ENCODE results near the gene SRRM2. TPM values are rescaled to one million over a fixed set of nuclear protein-coding genes. Genes with fewer than 3 reads are reported as not detected.

Gene SRRM2
- total RNA-seq, 6 experiments from 2014 or later = 111 to 419 (median 289) TPM

GRCh38 chr16:2708290-2708639, 44.2 kb upstream of the SRRM2 start:
- ATAC-seq (no peak), DNase-seq (no peak)
- no peak overlapping the region for H3K4me3 ChIP-seq
- WGBS (ENCODE audit: insufficient coverage, low coverage, low lambda C conversion rate, missing lambda C conversion rate) = 100% methylated on average over 6 of the region's 14 CpGs
- H3K4me1 ChIP-seq = peaks cover 0 to 8% (median 3%) of the 10 kb centered on the region in 4 donors
- peaks cover 0 to 25% (median 8%) of the 10 kb centered on the region in 4 donors for H3K36me3 ChIP-seq
- intact Hi-C loops (cut with DNase I) = no loop called here
- H3K27me3 ChIP-seq = no peaks in the 10 kb centered on the region
- no peak for TF ChIP-seq CTCF (IDR thresholded peaks at IDR 0.05)
- no peak overlapping the region for H3K27ac ChIP-seq
- no peaks in the 10 kb centered on the region for H3K9me3 ChIP-seq

GRCh38 chr16:2708955-2709587, 43.4 kb upstream of the SRRM2 start:
- 91% methylated on average over 12 of the region's 22 CpGs for WGBS (ENCODE audit: insufficient coverage, low coverage, low lambda C conversion rate, missing lambda C conversion rate)
- H3K27me3 ChIP-seq = no peaks in the 10 kb centered on the region
- H3K36me3 ChIP-seq = peaks cover 0 to 25% (median 8%) of the 10 kb centered on the region in 4 donors
- H3K9me3 ChIP-seq = no peaks in the 10 kb centered on the region
- intact Hi-C loops (cut with DNase I) = no loop called here
- H3K4me1 ChIP-seq = peaks cover 0 to 1% (median 0%) of the 10 kb centered on the region in 4 donors
- no peak overlapping the region for H3K4me3 ChIP-seq
- peak in 1 of 3 donors; percentile 17 for DNase-seq
- TF ChIP-seq POLR2A (IDR thresholded peaks at IDR 0.05) (no peak), CTCF (IDR thresholded peaks at IDR 0.05) (no peak)
- no peak overlapping the region for H3K27ac ChIP-seq
- no peak for ATAC-seq

DNA sequence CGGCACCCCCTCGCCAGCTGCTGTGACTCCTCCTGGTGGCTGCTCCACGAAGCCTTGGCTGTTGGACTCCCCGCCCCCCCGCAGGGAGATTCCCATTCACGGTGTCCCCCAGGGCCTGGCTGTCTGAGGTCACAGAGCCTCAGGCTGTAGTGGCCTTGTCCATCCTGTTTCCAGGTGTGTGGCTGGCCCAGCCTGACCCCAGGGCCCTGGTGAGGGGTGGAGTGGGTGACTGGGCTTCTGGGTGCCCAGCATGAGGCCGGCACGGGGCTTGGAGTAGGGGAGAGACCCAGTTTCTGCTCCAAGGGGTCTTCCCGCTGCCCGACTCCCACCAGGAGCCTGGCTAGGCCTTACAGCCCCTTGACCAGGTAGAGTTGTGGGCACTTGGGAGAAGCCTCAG, 42.9 kb upstream of the SRRM2 start:
- no peaks in the 10 kb centered on the region for H3K4me1 ChIP-seq
- intact Hi-C loops (cut with DNase I) = no loop called here
- DNase-seq (peak in 1 of 3 donors; percentile 11), ATAC-seq (no peak)
- H3K27ac ChIP-seq = no peak overlapping the region
- H3K9me3 ChIP-seq = no peaks in the 10 kb centered on the region
- peaks cover 0 to 24% (median 8%) of the 10 kb centered on the region in 4 donors for H3K36me3 ChIP-seq
- no peak overlapping the region for H3K4me3 ChIP-seq
- TF ChIP-seq POLR2A (IDR thresholded peaks at IDR 0.05) (no peak), CTCF (IDR thresholded peaks at IDR 0.05) (no peak)
- H3K27me3 ChIP-seq = no peaks in the 10 kb centered on the region
- no CpG with 5 or more reads among the region's 10 CpGs for WGBS (ENCODE audit: insufficient coverage, low coverage, low lambda C conversion rate, missing lambda C conversion rate)

GRCh38 chr16:2710021-2710710, 42.3 kb upstream of the SRRM2 start:
- TF ChIP-seq POLR2A (IDR thresholded peaks at IDR 0.05) = no peak
- no peak for TF ChIP-seq CTCF (IDR thresholded peaks at IDR 0.05)
- WGBS (ENCODE audit: insufficient coverage, low coverage, low lambda C conversion rate, missing lambda C conversion rate) = no CpG with 5 or more reads among the region's 20 CpGs
- H3K27ac ChIP-seq = no peak overlapping the region
- intact Hi-C loops (cut with DNase I) = no loop called here
- no peak for ATAC-seq
- H3K4me3 ChIP-seq = no peak overlapping the region
- peaks cover 0 to 18% (median 8%) of the 10 kb centered on the region in 4 donors for H3K36me3 ChIP-seq
- no peaks in the 10 kb centered on the region for H3K9me3 ChIP-seq
- no peaks in the 10 kb centered on the region for H3K4me1 ChIP-seq
- peak in 1 of 3 donors; percentile 9 for DNase-seq
- H3K27me3 ChIP-seq = no peaks in the 10 kb centered on the region
